NCI-H510A (cell line): ENCODE data around the gene RTN3.
"Not testable (repeated sequence)": the region's sequence is repeated elsewhere in the genome, so short reads cannot be mapped to it uniquely, and the experiment has no call there.

ENCODE experiments used
- DNase-seq: peaks from one replicate; lab custom pipeline; 2025; lab: John Stamatoyannopoulos, UW

The RTN3 gene

GRCh38 chr11:63683133-63683991, 2.1 kb downstream of the RTN3 start:
- DNase-seq = no peak

GRCh38 chr11:63685158-63685721, 3.9 kb downstream of the RTN3 start:
- not testable (repeated sequence) for DNase-seq

- no peak for DNase-seq
Measured at GRCh38 chr11:63686926-63687325, 5.6 kb downstream of the RTN3 start.

- DNase-seq = no peak
Measured at GRCh38 chr11:63687845-63688244, 6.5 kb downstream of the RTN3 start.

GRCh38 chr11:63694596-63694995, 13.3 kb downstream of the RTN3 start:
- DNase-seq = no peak

GRCh38 chr11:63698976-63699733, 17.9 kb downstream of the RTN3 start:
- DNase-seq = no peak

GRCh38 chr11:63699896-63700295, 18.6 kb downstream of the RTN3 start:
- no peak for DNase-seq

GRCh38 chr11:63705526-63705925, 24.2 kb downstream of the RTN3 start:
- no peak for DNase-seq

- no peak for DNase-seq
Measured at GRCh38 chr11:63708764-63709163, 27.5 kb downstream of the RTN3 start.

GRCh38 chr11:63709336-63709884, 28.1 kb downstream of the RTN3 start:
- no peak for DNase-seq

GRCh38 chr11:63710476-63711217, 29.3 kb downstream of the RTN3 start:
- no peak for DNase-seq

- DNase-seq = no peak
Measured at GRCh38 chr11:63711838-63712237, 30.5 kb downstream of the RTN3 start.

GRCh38 chr11:63713766-63714165, 32.5 kb downstream of the RTN3 start:
- no peak for DNase-seq

GRCh38 chr11:63716046-63716445, 34.7 kb downstream of the RTN3 start:
- no peak for DNase-seq

- no peak for DNase-seq
Measured at GRCh38 chr11:63719001-63719400, 37.7 kb downstream of the RTN3 start.

- no peak for DNase-seq
Measured at GRCh38 chr11:63719987-63720386, 38.7 kb downstream of the RTN3 start.

- no peak for DNase-seq
Measured at GRCh38 chr11:63720611-63721010, 39.3 kb downstream of the RTN3 start.

- no peak for DNase-seq
Measured at GRCh38 chr11:63729326-63729725, 48.0 kb downstream of the RTN3 start.

- no peak for DNase-seq
Measured at GRCh38 chr11:63736864-63737263, 55.6 kb downstream of the RTN3 start.

GRCh38 chr11:63737718-63738117, 56.4 kb downstream of the RTN3 start:
- DNase-seq = no peak

- no peak for DNase-seq
Measured at GRCh38 chr11:63738720-63739360, 57.5 kb downstream of the RTN3 start.
